C4-2B (cell line): ENCODE data around the gene KAZN.

Experiments
- H3K27ac ChIP-seq: fragments of 450-650 bp; 2 replicates; pipeline ENCODE4 v1.5.1; 2017
- CTCF ChIP-seq: fragments of 450-650 bp; conservative IDR thresholded peaks from 2 replicates; pipeline ENCODE4 v1.5.1; 2017; ENCODE audit warnings: mild to moderate bottlenecking
- ZFX ChIP-seq: fragments of 450-650 bp; IDR thresholded peaks from 2 replicates; pipeline ENCODE4 v1.6.1; 2017

Gene KAZN

DNA sequence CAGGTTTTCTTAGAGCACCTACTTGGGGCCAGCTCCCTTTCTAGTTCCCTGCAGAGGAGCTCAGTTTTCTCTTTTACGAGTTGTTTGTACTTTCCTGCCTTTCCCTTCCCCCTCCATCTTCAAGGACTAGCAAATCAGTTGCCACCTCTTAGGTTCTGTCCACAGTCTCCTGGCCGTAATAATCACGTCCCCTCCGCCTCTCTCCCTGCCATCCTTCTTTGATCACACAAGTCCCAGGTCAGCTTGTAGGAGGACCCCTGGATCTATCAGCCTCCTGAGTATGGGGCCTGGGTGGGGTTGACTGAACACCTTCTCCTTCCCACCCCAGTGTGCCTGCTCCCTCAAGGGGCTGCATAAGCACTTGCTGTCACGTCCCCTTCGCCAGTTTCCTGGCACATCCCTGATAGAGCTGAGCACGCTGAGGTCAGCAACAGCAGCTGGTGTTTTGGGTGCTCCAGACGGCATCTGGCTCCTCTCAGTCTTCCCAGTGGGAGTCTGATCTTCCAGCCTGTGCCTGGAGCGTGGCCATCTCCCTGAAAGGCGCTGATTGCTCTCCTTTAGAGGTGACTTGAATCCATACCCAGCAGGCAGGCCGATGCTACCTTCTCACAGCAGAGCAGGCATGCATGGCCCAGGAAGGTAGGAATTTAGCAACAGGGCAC lies 338.9 kb downstream of the KAZN start:
- peak overlapping the region; percentile 18; the same call in 1 of the 2 replicates for H3K27ac ChIP-seq
- TF ChIP-seq ZFX (no peak), CTCF (no peak)

GRCh38 chr1:14939527-14940284 lies 341.2 kb downstream of the KAZN start:
- no peak overlapping the region for H3K27ac ChIP-seq
- no peak for TF ChIP-seq CTCF
- TF ChIP-seq ZFX: no peak

DNA sequence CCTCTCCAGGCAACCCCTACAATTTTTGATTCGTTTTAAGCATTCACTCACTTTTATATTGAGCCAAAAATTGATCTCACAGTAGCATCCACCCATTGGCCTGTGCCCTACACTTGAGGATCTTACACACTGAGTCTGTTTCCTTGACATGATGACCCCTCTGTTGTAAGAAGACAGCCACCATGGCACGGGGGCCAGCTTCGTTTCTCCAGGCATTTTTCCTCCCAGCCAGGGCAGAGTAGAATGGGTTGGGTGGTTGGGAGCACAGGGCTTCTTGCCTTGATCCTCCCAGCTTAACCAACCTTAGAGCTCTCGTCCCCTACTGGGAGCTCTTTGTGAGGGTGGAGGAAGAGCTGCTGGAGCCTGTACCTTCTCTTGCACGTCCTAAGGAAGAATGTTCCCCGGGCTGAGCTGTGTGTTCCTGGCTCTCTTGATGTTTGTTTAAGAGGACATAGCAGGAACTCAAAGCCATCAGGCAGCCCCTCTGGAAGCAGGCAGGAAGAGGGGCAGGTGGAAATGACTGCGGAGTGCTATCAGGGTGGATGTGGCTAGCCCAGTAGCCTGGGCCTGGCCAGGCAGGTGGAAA lies 341.9 kb downstream of the KAZN start:
- no peak overlapping the region for H3K27ac ChIP-seq
- TF ChIP-seq CTCF (no peak), ZFX (no peak)

GRCh38 chr1:14941864-14942263 lies 343.4 kb downstream of the KAZN start:
- no peak for TF ChIP-seq CTCF
- TF ChIP-seq ZFX: no peak
- H3K27ac ChIP-seq: no peak overlapping the region

GRCh38 chr1:14944471-14944985 lies 346.0 kb downstream of the KAZN start:
- TF ChIP-seq CTCF (no peak), ZFX (no peak)
- no peak overlapping the region for H3K27ac ChIP-seq

GRCh38 chr1:14945132-14946010 lies 346.9 kb downstream of the KAZN start:
- no peak for TF ChIP-seq ZFX
- no peak for TF ChIP-seq CTCF
- H3K27ac ChIP-seq: no peak overlapping the region
